OCI-LY3 (cell line): ENCODE results near the gene PTPRN2.

Experiments
- CTCF ChIP-seq: fragments of 200-600, 300-600 bp; sonication (generic); IDR thresholded peaks from 2 replicates; pipeline ENCODE4 v1.5.1; 2014; ENCODE audit warnings: antibody characterized with exemption, low read length, low read depth
- EZH2phosphoT487 ChIP-seq: fragments of 200-600 bp; shearing (Covaris generic); IDR thresholded peaks from 2 replicates; pipeline ENCODE4 v1.6.1; 2018; ENCODE audit warnings: antibody characterized with exemption, mixed run types, low read depth

DNA sequence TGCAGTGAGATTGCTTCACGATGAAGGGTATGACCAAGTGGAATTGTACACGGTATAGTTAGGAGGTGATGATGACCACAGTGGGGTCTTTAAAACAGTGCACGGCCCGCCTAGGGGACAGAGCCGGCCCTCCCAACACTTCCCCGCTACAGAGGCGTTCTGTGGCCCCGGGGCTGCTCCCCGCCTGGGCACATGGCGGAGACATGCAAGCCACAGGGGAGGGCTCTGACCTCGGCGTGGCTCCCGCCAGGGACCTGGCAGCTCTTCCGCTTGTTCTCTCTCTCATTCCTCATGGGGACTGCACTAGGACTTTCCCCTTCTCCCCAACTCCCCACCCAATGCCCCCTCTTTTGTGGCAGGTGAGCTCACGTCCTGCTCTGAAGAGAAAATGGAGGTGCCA, 857.0 kb downstream of the PTPRN2 start:
- TF ChIP-seq CTCF: no peak
- TF ChIP-seq EZH2phosphoT487: no peak
